K562 (cell line): Measurements from ENCODE around the gene EFHC1. TPM values are rescaled to one million over a fixed set of nuclear protein-coding genes. Genes with fewer than 3 reads are reported as not detected.

Experiments
- ATF7 ChIP-seq: fragments of 450-650 bp; IDR thresholded peaks from 2 replicates; pipeline ENCODE4 v1.7.1; 2014; ENCODE audit warnings: mild to moderate bottlenecking, moderate library complexity
- ILF3 ChIP-seq: fragments of 450-650 bp; IDR thresholded peaks from 2 replicates; pipeline ENCODE4 v1.6.1; 2018; ENCODE audit warnings: antibody characterized with exemption, mild to moderate bottlenecking, moderate library complexity, borderline replicate concordance
- MAX ChIP-seq: sonication (generic); formaldehyde crosslinking; IDR thresholded peaks from 2 replicates; pipeline ENCODE4 v1.9.0; 2022; ENCODE audit warnings: mild to moderate bottlenecking, missing genetic modification reagents
- MBD2 ChIP-seq: sonication (generic); IDR thresholded peaks from 2 replicates; pipeline ENCODE4 v1.6.1; 2016; ENCODE audit warnings: low read depth, borderline replicate concordance
- NR3C1 ChIP-seq: sonication (generic); formaldehyde crosslinking; IDR thresholded peaks from 2 replicates; pipeline ENCODE4 v1.8.1; 2022; ENCODE audit warnings: missing genetic modification reagents
- RB1 ChIP-seq: fragments of 450-650 bp; IDR thresholded peaks from 2 replicates; pipeline ENCODE4 v1.6.1; 2017; ENCODE audit warnings: low read depth, mild to moderate bottlenecking
- RBBP5 ChIP-seq: fragments of 200-600 bp; sonication (generic); IDR thresholded peaks from 2 replicates; pipeline ENCODE4 v1.6.1; 2012; ENCODE audit warnings: borderline replicate concordance, mild to moderate bottlenecking, low read length, control low read depth, inconsistent platforms; ENCODE audit not compliant: insufficient read depth, poor library complexity, severe bottlenecking
- TCF7 ChIP-seq: sonication (generic); IDR thresholded peaks from 2 replicates; pipeline ENCODE4 v1.6.1; 2016; ENCODE audit warnings: antibody characterized with exemption, borderline replicate concordance
- TEAD4 ChIP-seq, 2 experiments: sonication (generic) in 1 of 2; formaldehyde crosslinking in 1 of 2; IDR thresholded peaks; 2 replicates each; pipeline versions ENCODE4 v1.6.1 to v1.8.0; 2012 to 2022; ENCODE audit warnings: borderline replicate concordance in 1 of 2, inconsistent platforms in 1 of 2, low read length in 1 of 2, mild to moderate bottlenecking in 1 of 2, missing genetic modification reagents in 1 of 2
- ZBTB2 ChIP-seq: fragments of 450-650 bp; IDR thresholded peaks from 2 replicates; pipeline ENCODE4 v1.6.1; 2016; ENCODE audit warnings: antibody characterized with exemption
- ZEB2 ChIP-seq: fragments of 450-650 bp; IDR thresholded peaks from 2 replicates; pipeline ENCODE4 v1.6.1; 2016
- ZKSCAN1 ChIP-seq: fragments of 150-350 bp; IDR thresholded peaks from 2 replicates; pipeline ENCODE4 v1.6.1; 2016; ENCODE audit warnings: low read depth, low read length
- ZNF212 ChIP-seq: fragments of 450-650 bp; formaldehyde crosslinking; IDR thresholded peaks from 2 replicates; pipeline ENCODE4 v1.4.0; 2020; ENCODE audit warnings: mild to moderate bottlenecking
- ZNF398 ChIP-seq: fragments of 250-450 bp; sonication (Bioruptor Pico); IDR thresholded peaks from 2 replicates; pipeline ENCODE4 v1.8.0; 2021; ENCODE audit warnings: moderate library complexity, mild to moderate bottlenecking, inconsistent platforms
- ZNF436 ChIP-seq: fragments of 250-450, 450-650 bp; sonication (Bioruptor Pico); formaldehyde crosslinking; IDR thresholded peaks from 2 replicates; pipeline ENCODE4 v1.7.0; 2020; ENCODE audit warnings: mild to moderate bottlenecking
- polyA plus RNA-seq, 8 experiments: library from polyadenylated mRNA; depleted of rRNA in 4 of 8; stranded (reverse) in 5 of 8; unstranded in 3 of 8; fragments of >200 nt; fragmentation: Nextera tagmentation in 2 of 8; fragmentation: Illumina TruSeq in 1 of 8; extraction: Ambion mirVana in 2 of 8; extraction: Trizol in 1 of 8; gene quantifications; 2 replicates each; pipeline versions ENCODE4 v1.2.1 to v1.2.3, GENCODE V29; 2011 to 2014; ENCODE audit warnings: inconsistent platforms in 1 of 8, missing spikeins in 1 of 8
- total RNA-seq, 7 experiments: library from RNA; depleted of rRNA in 6 of 7; stranded (reverse); fragments of >200 nt in 6 of 7; fragmentation: Illumina TruSeq in 2 of 7; extraction: Trizol in 2 of 7; gene quantifications; 2 replicates each; pipeline versions ENCODE4 v1.2.1 to v1.2.3, GENCODE V29; 2011 to 2021; ENCODE audit warnings: low replicate concordance in 1 of 7

EFHC1 gene
- total and polyA plus RNA-seq, 9 of the 15 experiments (the other 6 are each of a cell fraction or from before 2014, with no cell fraction given) = 9.5 to 31.0 (median 14.9) TPM

- TF ChIP-seq RB1 (no peak), NR3C1 (CRISPR knock-in tag) (no peak), ZNF212 (CRISPR knock-in tag) (no peak), MBD2 (no peak), RBBP5 (no peak), MAX (no peak), ATF7 (0 out of 2 replicates have a peak, but pooled peaks have one; percentile 14), ZKSCAN1 (no peak), ILF3 (no peak), ZBTB2 (0 out of 2 replicates have a peak, but pooled peaks have one; percentile 33), ZNF436 (CRISPR knock-in tag) (no peak), TCF7 (no peak), TEAD4 (IDR thresholded peaks at IDR 0.05; ENCODE audit: low read length) (peak; percentile 56; the same call in 1 of the 2 replicates), TEAD4 (CRISPR knock-in tag; IDR thresholded peaks at IDR 0.05; ENCODE audit: borderline replicate concordance) (no peak), ZNF398 (CRISPR knock-in tag) (no peak), ZEB2 (0 out of 2 replicates have a peak, but pooled peaks have one; percentile 44)
These were observed 29.8 kb upstream of the EFHC1 start (continued) for GRCh38 chr6:52390361-52390727.
